C4-2B (cell line): ENCODE results near the gene PDCD7.

Experiments used
- ZFX ChIP-seq: fragments of 450-650 bp; IDR thresholded peaks from 2 replicates; pipeline ENCODE4 v1.6.1; 2017
- TF ChIP-seq, protein P1 (sequence below): fragments of 450-650 bp; conservative IDR thresholded peaks from 2 replicates; pipeline ENCODE4 v1.5.1; 2017; ENCODE audit warnings: mild to moderate bottlenecking

DNA sequence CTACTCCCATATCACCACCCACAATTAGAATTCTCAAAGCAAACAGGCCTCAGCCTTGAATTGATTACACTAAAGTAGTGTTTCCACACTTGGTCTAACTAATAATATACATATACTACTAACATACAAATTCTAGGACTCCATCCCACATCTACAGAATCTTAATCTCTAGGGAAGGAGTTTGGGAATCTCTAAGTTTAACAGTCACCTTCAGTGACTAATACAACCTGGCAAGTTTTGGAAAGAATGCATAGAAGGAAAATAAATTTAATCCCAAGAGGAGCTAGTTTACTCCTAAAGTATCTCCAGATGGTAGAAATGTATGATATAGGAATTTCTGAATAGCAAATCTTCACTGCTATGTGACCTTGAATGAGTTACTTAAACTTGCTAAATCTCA lies 42.4 kb upstream of the PDCD7 start:
- TF ChIP-seq, protein P1, sequence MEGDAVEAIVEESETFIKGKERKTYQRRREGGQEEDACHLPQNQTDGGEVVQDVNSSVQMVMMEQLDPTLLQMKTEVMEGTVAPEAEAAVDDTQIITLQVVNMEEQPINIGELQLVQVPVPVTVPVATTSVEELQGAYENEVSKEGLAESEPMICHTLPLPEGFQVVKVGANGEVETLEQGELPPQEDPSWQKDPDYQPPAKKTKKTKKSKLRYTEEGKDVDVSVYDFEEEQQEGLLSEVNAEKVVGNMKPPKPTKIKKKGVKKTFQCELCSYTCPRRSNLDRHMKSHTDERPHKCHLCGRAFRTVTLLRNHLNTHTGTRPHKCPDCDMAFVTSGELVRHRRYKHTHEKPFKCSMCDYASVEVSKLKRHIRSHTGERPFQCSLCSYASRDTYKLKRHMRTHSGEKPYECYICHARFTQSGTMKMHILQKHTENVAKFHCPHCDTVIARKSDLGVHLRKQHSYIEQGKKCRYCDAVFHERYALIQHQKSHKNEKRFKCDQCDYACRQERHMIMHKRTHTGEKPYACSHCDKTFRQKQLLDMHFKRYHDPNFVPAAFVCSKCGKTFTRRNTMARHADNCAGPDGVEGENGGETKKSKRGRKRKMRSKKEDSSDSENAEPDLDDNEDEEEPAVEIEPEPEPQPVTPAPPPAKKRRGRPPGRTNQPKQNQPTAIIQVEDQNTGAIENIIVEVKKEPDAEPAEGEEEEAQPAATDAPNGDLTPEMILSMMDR = no peak
- TF ChIP-seq ZFX = no peak
